CD4-positive, alpha-beta memory T cell (primary cell): ENCODE measurements around the gene POFUT1. TPM values are rescaled to one million over a fixed set of nuclear protein-coding genes. Genes with fewer than 3 reads are reported as not detected.

Experiments used
- CTCF ChIA-PET: fragments of 350-600 bp; sonication (Branson Sonifier 250); formaldehyde crosslinking; loops from one replicate; lab custom pipeline; 2021; ENCODE audit warnings: inconsistent platforms; ENCODE audit not compliant: partially characterized antibody; lab: Charles Lee
- POLR2A ChIA-PET: fragments of 350-600 bp; sonication (Branson Sonifier 250); formaldehyde crosslinking; loops from one replicate; lab custom pipeline; 2021; ENCODE audit not compliant: partially characterized antibody; lab: Charles Lee
- DNase-seq, 5 donors: peaks; one replicate each; pipeline versions ENCODE4 v3.0.0 to v3.0.0-alpha.2; 2020 to 2022; ENCODE audit warnings: mixed read lengths in 1 of 5
- H3K27ac ChIP-seq: one replicate; pipeline ENCODE4 v1.7.0; 2013; ENCODE audit warnings: low read depth, low read length
- H3K27me3 ChIP-seq: 2 replicates; pipeline ENCODE4 v1.7.0; 2013; ENCODE audit warnings: mild to moderate bottlenecking, low read length, moderate library complexity; ENCODE audit not compliant: insufficient read depth
- H3K36me3 ChIP-seq: 2 replicates; pipeline ENCODE4 v1.7.0; 2013; ENCODE audit warnings: mild to moderate bottlenecking, low read length, moderate library complexity; ENCODE audit not compliant: insufficient read depth
- H3K4me1 ChIP-seq: 2 replicates; pipeline ENCODE4 v1.7.0; 2013; ENCODE audit warnings: mild to moderate bottlenecking, low read length, moderate library complexity; ENCODE audit not compliant: insufficient read depth
- H3K4me3 ChIP-seq, 2 donors: one replicate each; pipeline ENCODE4 v1.7.0; 2013; ENCODE audit warnings: low read length in 2 of 2, mild to moderate bottlenecking in 1 of 2
- H3K9me3 ChIP-seq, 2 donors: one replicate each; pipeline ENCODE4 v1.7.0; 2013; ENCODE audit warnings: low read length in 2 of 2, control low read depth in 1 of 2; ENCODE audit not compliant: control insufficient read depth in 1 of 2
- H3K27ac Mint-ChIP-seq, 7 donors: one replicate each; pipeline ENCODE4 v1.8.0; 2020 to 2021; ENCODE audit warnings: mixed read lengths in 7 of 7, mild to moderate bottlenecking in 6 of 7, inconsistent platforms in 3 of 7, moderate library complexity in 3 of 7
- H3K27me3 Mint-ChIP-seq, 2 donors: one replicate each; pipeline ENCODE4 v1.8.0; 2020 to 2021; ENCODE audit warnings: mixed read lengths in 2 of 2
- H3K36me3 Mint-ChIP-seq, 2 donors: one replicate each; pipeline ENCODE4 v1.8.0; 2020 to 2021; ENCODE audit warnings: mixed read lengths in 2 of 2, inconsistent platforms in 1 of 2, mild to moderate bottlenecking in 1 of 2
- H3K4me1 Mint-ChIP-seq, 4 donors: one replicate each; pipeline ENCODE4 v1.8.0; 2020 to 2021; ENCODE audit warnings: mixed read lengths in 4 of 4, mild to moderate bottlenecking in 1 of 4
- H3K4me3 Mint-ChIP-seq, 8 donors: one replicate each; pipeline ENCODE4 v1.8.0; 2020 to 2021; ENCODE audit warnings: mixed read lengths in 8 of 8, mild to moderate bottlenecking in 7 of 8, moderate library complexity in 6 of 8, inconsistent platforms in 3 of 8
- H3K9me3 Mint-ChIP-seq, 8 donors: one replicate each; pipeline ENCODE4 v1.8.0; 2020 to 2021; ENCODE audit warnings: mixed read lengths in 8 of 8, mild to moderate bottlenecking in 5 of 8, inconsistent platforms in 3 of 8, moderate library complexity in 1 of 8
- intact Hi-C: fragments of 100-400 bp; cut with micrococcal nuclease; formaldehyde crosslinking; loops from one replicate; pipeline ENCODE4 v1.15.1; 2023
- polyA plus RNA-seq, 2 donors: library from polyadenylated mRNA; unstranded; fragments of 300-500 nt; fragmentation: Illumina TruSeq; gene quantifications; one replicate each; pipeline ENCODE4 v1.2.3, GENCODE V29; 2021
- total RNA-seq, 2 experiments: library from RNA; stranded (reverse); gene quantifications; one replicate each; pipeline ENCODE4 v1.2.3, GENCODE V29; 2021

The POFUT1 gene
- total and polyA plus RNA-seq, 4 experiments from 2014 or later, result 13.0 to 20.8 (median 18.7) TPM

GRCh38 chr20:32208499-32209154, 947 bp downstream of the POFUT1 start:
- H3K36me3 Mint-ChIP-seq, result peaks cover 12 to 36% of the 10 kb centered on the region in 2 donors
- POLR2A ChIA-PET, result interaction anchor here (0.8 to 1.3 kb wide), 3 partner anchors 24 to 377 kb away, joined by 3 to 4 read pairs (median 3); partner anchors contain the start of gene NOL4L
- H3K4me3 Mint-ChIP-seq, result peak overlapping the region; percentile 86 to 91 (median 88)

GRCh38 chr20:32209850-32210605, 2.3 kb downstream of the POFUT1 start:
- no peak overlapping the region for H3K4me3 ChIP-seq
- ChIA-PET POLR2A (no interaction called here), CTCF (interaction anchor here (1.2 kb wide), 1 partner anchor 100 kb away, joined by 4 read pairs; the partner anchor contains the start of gene TM9SF4)
- Mint-ChIP-seq H3K27me3 (no peaks in the 10 kb centered on the region), H3K27ac (peak overlapping the region in 5 of 7 donors; percentile 14 to 92 (median 83)), H3K9me3 (no peaks in the 10 kb centered on the region), H3K4me3 (peak overlapping the region; percentile 3 to 89 (median 38)), H3K4me1 (peaks cover 41 to 59% (median 55%) of the 10 kb centered on the region in 4 donors), H3K36me3 (peaks cover 18 to 40% of the 10 kb centered on the region in 2 donors)
- intact Hi-C loops, result loop anchor here (5.0 kb wide), 2 partner anchors 37 to 277 kb away; no protein-coding TSS in a partner anchor
- no peaks in the 10 kb centered on the region for H3K27me3 ChIP-seq
- DNase-seq, result no peak
- H3K36me3 ChIP-seq, result peaks cover 24% of the 10 kb centered on the region
- H3K4me1 ChIP-seq, result peaks cover 49% of the 10 kb centered on the region
- no peak overlapping the region for H3K27ac ChIP-seq
- H3K9me3 ChIP-seq, result no peaks in the 10 kb centered on the region

More at GRCh38 chr20:32208499-32209154, 947 bp downstream of the POFUT1 start:
- peaks cover 63% of the 10 kb centered on the region for H3K4me1 ChIP-seq
- CTCF ChIA-PET, result no interaction called here
- Mint-ChIP-seq H3K4me1 (peaks cover 54 to 69% (median 66%) of the 10 kb centered on the region in 4 donors), H3K27me3 (no peaks in the 10 kb centered on the region), H3K27ac (peak overlapping the region; percentile 76 to 94 (median 89)), H3K9me3 (no peaks in the 10 kb centered on the region)
- no peak for DNase-seq
- peak overlapping the region; percentile 87 for H3K27ac ChIP-seq
- H3K27me3 ChIP-seq, result no peaks in the 10 kb centered on the region
- H3K36me3 ChIP-seq, result peaks cover 20% of the 10 kb centered on the region
- peak overlapping the region; percentile 62 to 94 for H3K4me3 ChIP-seq
- no peaks in the 10 kb centered on the region for H3K9me3 ChIP-seq
- intact Hi-C loops, result loop anchor here (5.0 kb wide), 2 partner anchors 39 to 279 kb away; no protein-coding TSS in a partner anchor

DNA sequence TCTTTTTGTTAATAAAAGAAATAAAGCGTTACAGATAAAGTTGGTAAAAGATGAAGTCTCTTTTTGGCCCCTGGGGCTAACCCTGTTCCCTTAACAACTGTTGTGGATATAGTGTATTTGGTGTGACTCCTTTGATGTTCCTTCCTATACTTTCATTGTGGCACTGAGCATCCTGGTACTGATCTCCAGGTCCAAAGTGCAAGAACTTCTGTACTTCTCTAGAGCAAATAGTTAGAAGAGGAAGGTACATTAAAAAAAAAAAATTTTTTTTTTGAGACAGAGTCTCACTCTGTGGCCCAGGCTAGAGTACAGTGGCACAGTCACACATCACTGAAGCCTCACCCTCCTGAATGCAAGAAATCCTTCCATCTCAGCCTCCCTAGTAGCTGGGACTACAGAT, 6.2 kb downstream of the POFUT1 start:
- Histone ChIP-seq H3K4me1 (peaks cover 18% of the 10 kb centered on the region), H3K4me3 (no peak overlapping the region), H3K36me3 (peaks cover 52% of the 10 kb centered on the region), H3K9me3 (no peaks in the 10 kb centered on the region), H3K27ac (no peak overlapping the region), H3K27me3 (no peaks in the 10 kb centered on the region)
- POLR2A ChIA-PET, result no interaction called here
- peaks cover 18 to 31% (median 28%) of the 10 kb centered on the region in 4 donors for H3K4me1 Mint-ChIP-seq
- no peaks in the 10 kb centered on the region for H3K9me3 Mint-ChIP-seq
- H3K4me3 Mint-ChIP-seq, result no peak overlapping the region
- DNase-seq, result no peak
- H3K27me3 Mint-ChIP-seq, result no peaks in the 10 kb centered on the region
- H3K27ac Mint-ChIP-seq, result peak overlapping the region in 1 of 7 donors; percentile 31
- H3K36me3 Mint-ChIP-seq, result peaks cover 28 to 66% of the 10 kb centered on the region in 2 donors
- CTCF ChIA-PET, result no interaction called here
- intact Hi-C loops, result no loop called here

- Mint-ChIP-seq H3K9me3 (no peaks in the 10 kb centered on the region), H3K4me1 (peaks cover 13 to 19% (median 18%) of the 10 kb centered on the region in 4 donors), H3K27ac (no peak overlapping the region), H3K27me3 (no peaks in the 10 kb centered on the region), H3K36me3 (peaks cover 38 to 70% of the 10 kb centered on the region in 2 donors), H3K4me3 (no peak overlapping the region)
- no peak overlapping the region for H3K4me3 ChIP-seq
- H3K4me1 ChIP-seq, result peaks cover 5% of the 10 kb centered on the region
- peaks cover 53% of the 10 kb centered on the region for H3K36me3 ChIP-seq
- H3K27ac ChIP-seq, result no peak overlapping the region
- POLR2A ChIA-PET, result no interaction called here
- H3K27me3 ChIP-seq, result no peaks in the 10 kb centered on the region
- intact Hi-C loops, result no loop called here
- CTCF ChIA-PET, result no interaction called here
- no peak for DNase-seq
- no peaks in the 10 kb centered on the region for H3K9me3 ChIP-seq
Measured at GRCh38 chr20:32215147-32215546, 7.5 kb downstream of the POFUT1 start.

GRCh38 chr20:32215729-32216128, 8.0 kb downstream of the POFUT1 start:
- H3K27me3 ChIP-seq, result no peaks in the 10 kb centered on the region
- ChIA-PET CTCF (no interaction called here), POLR2A (no interaction called here)
- Mint-ChIP-seq H3K4me3 (no peak overlapping the region), H3K36me3 (peaks cover 35 to 69% of the 10 kb centered on the region in 2 donors), H3K27ac (peak overlapping the region in 1 of 7 donors; percentile 4), H3K27me3 (no peaks in the 10 kb centered on the region), H3K9me3 (no peaks in the 10 kb centered on the region), H3K4me1 (peaks cover 11 to 15% (median 12%) of the 10 kb centered on the region in 4 donors)
- no peaks in the 10 kb centered on the region for H3K9me3 ChIP-seq
- intact Hi-C loops, result no loop called here
- DNase-seq, result no peak
- H3K27ac ChIP-seq, result no peak overlapping the region
- H3K36me3 ChIP-seq, result peaks cover 52% of the 10 kb centered on the region
- no peak overlapping the region for H3K4me3 ChIP-seq
- no peaks in the 10 kb centered on the region for H3K4me1 ChIP-seq

DNA sequence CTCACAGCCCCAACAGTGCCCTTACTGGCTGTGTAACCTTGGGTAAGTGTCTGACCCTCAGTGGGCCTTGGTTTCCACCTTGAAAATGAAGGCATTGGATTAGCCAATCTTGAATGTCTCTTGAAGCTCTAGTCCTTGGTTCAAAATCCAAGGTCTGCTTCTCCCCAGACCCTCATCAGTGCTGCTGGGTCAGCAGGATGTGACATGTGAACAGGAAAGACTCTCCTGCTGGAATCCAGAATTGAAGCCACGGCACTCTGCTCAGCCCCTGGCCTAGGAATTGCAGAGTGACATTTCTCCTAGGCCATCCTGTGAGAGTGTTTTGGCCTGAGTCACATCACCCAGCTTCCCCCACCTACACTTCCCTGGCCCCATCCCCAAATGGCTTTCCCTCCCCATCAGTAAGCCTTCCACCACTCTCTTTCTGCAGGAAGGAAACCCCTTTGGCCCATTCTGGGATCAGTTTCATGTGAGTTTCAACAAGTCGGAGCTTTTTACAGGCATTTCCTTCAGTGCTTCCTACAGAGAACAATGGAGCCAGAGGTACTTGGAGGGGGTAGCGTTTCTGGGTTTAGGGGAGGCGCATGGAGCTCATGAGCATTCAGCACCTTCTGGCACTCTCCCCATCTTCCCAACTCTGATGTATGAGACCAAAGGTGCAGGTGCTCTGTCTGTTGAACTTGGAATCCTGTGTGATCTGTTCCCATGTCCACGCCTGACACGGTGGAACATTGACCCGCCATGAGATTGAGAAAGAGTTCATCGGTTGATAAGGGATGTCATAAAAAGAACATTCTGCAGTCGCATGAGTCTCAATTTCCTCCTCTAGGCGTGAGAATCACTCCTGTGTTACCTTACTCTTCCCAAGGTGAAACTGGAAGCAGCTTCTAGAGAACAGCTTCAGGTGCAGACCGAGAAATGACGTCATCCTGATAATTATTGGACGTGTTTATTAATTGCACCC, 8.8 kb downstream of the POFUT1 start:
- DNase-seq, result no peak
- no peaks in the 10 kb centered on the region for H3K9me3 Mint-ChIP-seq
- Histone ChIP-seq H3K27ac (no peak overlapping the region), H3K36me3 (peaks cover 56% of the 10 kb centered on the region), H3K4me1 (no peaks in the 10 kb centered on the region), H3K9me3 (no peaks in the 10 kb centered on the region), H3K27me3 (no peaks in the 10 kb centered on the region), H3K4me3 (no peak overlapping the region)
- ChIA-PET POLR2A (no interaction called here), CTCF (no interaction called here)
- H3K36me3 Mint-ChIP-seq, result peaks cover 32 to 73% of the 10 kb centered on the region in 2 donors
- peaks cover 9 to 12% (median 10%) of the 10 kb centered on the region in 4 donors for H3K4me1 Mint-ChIP-seq
- H3K4me3 Mint-ChIP-seq, result no peak overlapping the region
- no peaks in the 10 kb centered on the region for H3K27me3 Mint-ChIP-seq
- peak overlapping the region in 1 of 7 donors; percentile 4 for H3K27ac Mint-ChIP-seq
- intact Hi-C loops, result no loop called here
